Psoas muscle (tissue), 8 donors: ENCODE measurements around the gene PHPT1. TPM values are rescaled to one million over a fixed set of nuclear protein-coding genes. Genes with fewer than 3 reads are reported as not detected.

Experiments
- ATAC-seq, 4 donors: fragments of 200-7000 bp; cut with Tn5 transposase; one replicate each; pipeline ENCODE4 v1.9.1; 2020; ENCODE audit warnings: moderate library complexity in 3 of 4, mild to moderate bottlenecking in 2 of 4
- DNase-seq, 2 donors: peaks; one replicate each; pipeline ENCODE4 v3.0.0-alpha.2; 2020
- H3K27ac ChIP-seq: fragments of 200-600 bp; one replicate; pipeline ENCODE4 v1.8.0; 2022
- H3K27me3 ChIP-seq, 3 donors: fragments of 200-600 bp in 1 of 3; one replicate each; pipeline versions ENCODE4 v1.6.1 to v1.8.0; 2013 to 2022; ENCODE audit warnings: low read length in 2 of 3, mild to moderate bottlenecking in 2 of 3, moderate library complexity in 1 of 3; ENCODE audit not compliant: insufficient read depth in 3 of 3
- H3K36me3 ChIP-seq, 2 donors: fragments of 200-600 bp in 1 of 2; one replicate each; pipeline versions ENCODE4 v1.6.1 to v1.8.0; 2013 to 2022; ENCODE audit warnings: low read depth in 1 of 2, mild to moderate bottlenecking in 1 of 2, moderate library complexity in 1 of 2; ENCODE audit not compliant: insufficient read depth in 1 of 2
- H3K4me1 ChIP-seq: fragments of 200-600 bp; one replicate; pipeline ENCODE4 v1.8.0; 2022
- H3K4me3 ChIP-seq: fragments of 200-600 bp; one replicate; pipeline ENCODE4 v1.8.0; 2022; ENCODE audit warnings: mild to moderate bottlenecking
- H3K9me3 ChIP-seq: fragments of 200-600 bp; one replicate; pipeline ENCODE4 v1.8.0; 2022
- CTCF ChIP-seq: fragments of 200-600 bp; IDR thresholded peaks from one replicate; pipeline ENCODE4 v1.8.0; 2022; ENCODE audit warnings: antibody characterized with exemption
- WGBS, 3 donors: extraction: QIAGEN DNeasy Blood & Tissue Kit; methylation state at CpG; one replicate each; pipeline versions ENCODE4 v1.1.6 to v1.1.7; 2013; 5-methylcytosine and 5-hydroxymethylcytosine counted together
- intact Hi-C, 2 donors: fragments of 100-400 bp; cut with DNase I; formaldehyde crosslinking; loops; one replicate each; pipeline versions ENCODE4 v1.11.0 to v1.14.2; 2022
- polyA plus RNA-seq, 3 donors: library from polyadenylated mRNA; stranded (reverse); fragments of 200-250 nt; gene quantifications; one replicate each; pipeline ENCODE4 v1.2.3, GENCODE V29; 2013
- total RNA-seq, 4 donors: library from RNA; stranded (reverse); fragmentation: NEBNext Ultra II Directional in 2 of 4; extraction: Animal tissue kit (Norgen Biotek cat#: 25700) in 2 of 4; gene quantifications; one replicate each; pipeline versions ENCODE4 v1.2.1 to v1.2.4, GENCODE V29; 2021 to 2023
- donor health status: healthy with polysubstance abuse.
- donor health status: DM: no; HTN: no; CAD: no; lungs with moderate emphysema.
- donor health status: Bipolar disorder and iron deficiency.
- donor health status: healthy.
- donor health status: DM: yes; HTN: yes; CAD: no.
- donor health status: DM: no; HTN: no; CAD: no.
- donor health status: DM: no; HTN: no; CAD: no.
- donor health status: DM: yes; HTN: yes; CAD: no.

PHPT1 gene
- total and polyA plus RNA-seq, 7 donors = 154 to 295 (median 228) TPM

- no peak overlapping the region for H3K4me3 ChIP-seq
- peaks cover 23% of the 10 kb centered on the region for H3K4me1 ChIP-seq
- H3K36me3 ChIP-seq = no peaks in the 10 kb centered on the region
- H3K9me3 ChIP-seq = no peaks in the 10 kb centered on the region
- no peak for DNase-seq
- peaks cover 0 to 31% (median 7%) of the 10 kb centered on the region in 3 donors for H3K27me3 ChIP-seq
- ATAC-seq = no peak
- intact Hi-C loops = no loop called here
- TF ChIP-seq CTCF = no peak
- 88 to 90% (median 90%) methylated on average over 22 of the region's 22 CpGs for WGBS, 3 donors
- no peak overlapping the region for H3K27ac ChIP-seq
These were observed 45.4 kb upstream of the PHPT1 start for GRCh38 chr9:136803551-136804508.

DNA sequence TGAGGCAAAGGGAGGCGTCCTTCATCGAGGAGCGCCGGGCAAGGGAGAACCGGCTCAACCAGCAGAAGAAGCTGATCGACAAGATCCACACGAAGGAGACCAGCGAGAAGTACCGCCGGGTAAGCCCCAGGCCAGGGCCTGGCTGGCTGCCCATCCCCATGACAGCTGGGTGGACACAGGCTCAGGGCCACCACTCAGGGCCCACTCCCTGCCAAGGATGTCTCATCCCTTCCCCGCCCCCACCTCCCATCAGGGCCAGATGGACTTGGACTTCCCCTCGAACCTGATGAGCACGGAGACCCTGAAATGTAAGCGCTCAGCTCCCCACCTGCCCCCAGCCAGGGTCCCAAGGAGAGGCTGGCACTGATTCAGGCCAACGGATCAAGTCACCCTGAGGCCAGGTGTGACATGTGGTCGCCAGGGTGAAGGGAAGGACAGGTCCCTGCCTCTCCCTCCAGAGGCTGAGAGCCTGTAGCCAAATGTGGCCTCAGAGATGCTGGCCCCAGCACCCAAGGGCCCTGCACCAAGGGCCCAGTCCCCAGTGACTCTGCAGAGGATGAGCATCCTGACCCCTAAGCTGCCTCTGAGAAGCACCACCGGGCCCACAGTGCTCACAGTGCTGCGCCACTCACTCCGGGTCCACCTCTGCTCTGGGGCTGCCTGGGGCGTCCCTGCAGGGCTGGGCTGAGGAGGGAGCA, 44.6 kb upstream of the PHPT1 start:
- H3K4me1 ChIP-seq = peaks cover 25% of the 10 kb centered on the region

GRCh38 chr9:136805207-136805740, 43.9 kb upstream of the PHPT1 start:
- no peak for ATAC-seq
- Histone ChIP-seq H3K36me3 (peaks cover 0 to 8% of the 10 kb centered on the region in 2 donors), H3K4me3 (no peak overlapping the region), H3K27me3 (peaks cover 0 to 17% (median 0%) of the 10 kb centered on the region in 3 donors), H3K4me1 (peaks cover 28% of the 10 kb centered on the region), H3K9me3 (no peaks in the 10 kb centered on the region), H3K27ac (no peak overlapping the region)
- no peak for TF ChIP-seq CTCF
- no peak for DNase-seq
- 92 to 94% (median 93%) methylated on average over 11 to 12 of the region's 12 CpGs for WGBS, 3 donors
- intact Hi-C loops = no loop called here

More for the DNA sequence above, 44.6 kb upstream of the PHPT1 start:
- Histone ChIP-seq H3K4me3 (no peak overlapping the region), H3K9me3 (no peaks in the 10 kb centered on the region), H3K36me3 (peaks cover 0 to 2% of the 10 kb centered on the region in 2 donors), H3K27ac (no peak overlapping the region), H3K27me3 (peaks cover 0 to 23% (median 0%) of the 10 kb centered on the region in 3 donors)
- TF ChIP-seq CTCF = no peak
- no peak for DNase-seq
- intact Hi-C loops = no loop called here
- ATAC-seq = no peak
- WGBS, 3 donors = 63 to 68% (median 65%) methylated on average over 19 to 20 of the region's 20 CpGs

GRCh38 chr9:136806067-136806466, 43.1 kb upstream of the PHPT1 start:
- Histone ChIP-seq H3K9me3 (no peaks in the 10 kb centered on the region), H3K4me3 (no peak overlapping the region), H3K4me1 (peaks cover 36% of the 10 kb centered on the region), H3K27ac (no peak overlapping the region), H3K36me3 (peaks cover 0 to 10% of the 10 kb centered on the region in 2 donors), H3K27me3 (peaks cover 0 to 9% (median 0%) of the 10 kb centered on the region in 3 donors)
- DNase-seq (no peak), ATAC-seq (no peak)
- intact Hi-C loops = no loop called here
- WGBS, 3 donors = 95 to 100% (median 95%) methylated on average over 7 to 10 of the region's 10 CpGs
- no peak for TF ChIP-seq CTCF
